ENCODE data around the gene VDR. TPM values are rescaled to one million over a fixed set of nuclear protein-coding genes. Genes with fewer than 3 reads are reported as not detected.

Gene VDR
- total RNA-seq, 4 donors from 2014 or later, result 75.1 to 193 (median 156) TPM

DNA sequence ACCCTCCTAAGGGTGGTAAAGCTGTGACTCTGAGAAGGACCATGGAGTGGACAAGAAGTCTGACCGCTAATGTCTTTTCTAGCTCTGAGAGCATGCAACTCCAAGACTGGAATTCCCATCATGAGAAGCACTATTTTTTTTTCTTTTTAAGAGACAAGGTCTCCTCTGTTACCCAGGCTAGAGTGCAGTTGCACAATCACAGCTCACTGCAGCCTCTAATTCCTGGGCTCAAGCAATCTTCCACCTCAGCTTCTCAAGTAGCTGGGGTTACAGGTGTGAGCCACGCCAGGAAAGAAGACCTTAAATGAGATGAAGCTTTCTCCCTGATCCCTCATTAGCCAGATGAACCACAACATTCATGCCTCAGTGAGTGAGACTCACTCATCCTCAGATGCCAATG, 19.2 kb downstream of the VDR start:
- DNase-seq, result peak in 1 of 3 donors; percentile 42
- H3K27me3 ChIP-seq, result no peaks in the 10 kb centered on the region
- TF ChIP-seq, protein P1, sequence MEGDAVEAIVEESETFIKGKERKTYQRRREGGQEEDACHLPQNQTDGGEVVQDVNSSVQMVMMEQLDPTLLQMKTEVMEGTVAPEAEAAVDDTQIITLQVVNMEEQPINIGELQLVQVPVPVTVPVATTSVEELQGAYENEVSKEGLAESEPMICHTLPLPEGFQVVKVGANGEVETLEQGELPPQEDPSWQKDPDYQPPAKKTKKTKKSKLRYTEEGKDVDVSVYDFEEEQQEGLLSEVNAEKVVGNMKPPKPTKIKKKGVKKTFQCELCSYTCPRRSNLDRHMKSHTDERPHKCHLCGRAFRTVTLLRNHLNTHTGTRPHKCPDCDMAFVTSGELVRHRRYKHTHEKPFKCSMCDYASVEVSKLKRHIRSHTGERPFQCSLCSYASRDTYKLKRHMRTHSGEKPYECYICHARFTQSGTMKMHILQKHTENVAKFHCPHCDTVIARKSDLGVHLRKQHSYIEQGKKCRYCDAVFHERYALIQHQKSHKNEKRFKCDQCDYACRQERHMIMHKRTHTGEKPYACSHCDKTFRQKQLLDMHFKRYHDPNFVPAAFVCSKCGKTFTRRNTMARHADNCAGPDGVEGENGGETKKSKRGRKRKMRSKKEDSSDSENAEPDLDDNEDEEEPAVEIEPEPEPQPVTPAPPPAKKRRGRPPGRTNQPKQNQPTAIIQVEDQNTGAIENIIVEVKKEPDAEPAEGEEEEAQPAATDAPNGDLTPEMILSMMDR (IDR thresholded peaks at IDR 0.05), result no peak
- no peak for TF ChIP-seq POLR2A (IDR thresholded peaks at IDR 0.05)
- no peak overlapping the region for H3K27ac ChIP-seq
- H3K9me3 ChIP-seq, result no peaks in the 10 kb centered on the region
- no peaks in the 10 kb centered on the region for H3K36me3 ChIP-seq
- H3K4me3 ChIP-seq, result no peak overlapping the region
- H3K4me1 ChIP-seq, result peaks cover 6 to 55% (median 15%) of the 10 kb centered on the region in 4 donors

DNA sequence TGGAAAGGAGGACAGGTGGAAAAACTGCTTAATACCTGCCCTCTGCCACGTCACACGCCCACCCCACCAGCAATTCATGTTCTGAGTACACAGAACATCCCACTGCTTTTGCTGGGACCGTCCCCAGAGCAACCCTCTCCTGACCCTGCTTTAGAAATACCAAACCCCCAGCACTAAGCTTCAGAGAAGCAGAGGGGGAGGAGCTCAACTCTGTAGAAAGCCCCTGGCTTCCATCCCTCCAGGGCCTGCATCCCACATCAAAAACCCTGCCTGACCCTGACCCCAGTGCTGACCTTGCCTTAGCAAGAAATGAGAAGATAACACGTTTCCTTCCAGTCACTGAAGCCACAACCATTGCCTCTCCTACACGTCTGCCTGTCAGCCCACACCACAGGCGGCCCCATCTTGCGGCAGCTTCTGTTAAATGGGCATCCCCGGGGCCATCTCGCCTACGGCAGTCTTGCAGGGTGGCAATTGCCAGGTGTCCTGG, 19.7 kb downstream of the VDR start:
- Histone ChIP-seq H3K27ac (peak overlapping the region in 2 of 4 donors; percentile 31 to 91), H3K36me3 (peaks cover 0 to 3% (median 0%) of the 10 kb centered on the region in 3 donors), H3K9me3 (no peaks in the 10 kb centered on the region), H3K4me1 (peaks cover 6 to 55% (median 15%) of the 10 kb centered on the region in 4 donors), H3K4me3 (no peak overlapping the region), H3K27me3 (no peaks in the 10 kb centered on the region)
- peak in 1 of 3 donors; percentile 44 for DNase-seq
- TF ChIP-seq POLR2A (IDR thresholded peaks at IDR 0.05), result no peak
- TF ChIP-seq, protein P1 (IDR thresholded peaks at IDR 0.05), result no peak

DNA sequence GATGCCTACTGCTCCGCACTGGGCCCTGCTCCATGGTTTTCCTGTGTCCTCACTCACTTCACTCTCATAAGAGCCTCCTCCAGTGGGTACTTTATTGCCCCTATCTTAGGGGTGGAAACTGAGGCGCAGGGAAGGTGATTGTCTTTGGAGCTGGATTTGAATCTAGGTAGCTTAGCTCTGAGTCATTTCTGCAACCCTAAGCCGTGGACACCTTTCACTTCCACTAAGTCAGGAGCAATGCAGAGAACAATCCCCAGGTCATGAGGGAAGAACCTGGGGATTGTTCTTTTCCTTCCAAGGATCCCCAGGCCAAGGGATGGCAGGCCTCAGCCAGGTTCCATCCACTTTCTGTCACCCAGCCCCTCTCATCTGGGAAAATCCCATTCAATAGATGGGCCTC, 20.3 kb downstream of the VDR start:
- Histone ChIP-seq H3K36me3 (peaks cover 0 to 8% (median 0%) of the 10 kb centered on the region in 3 donors), H3K27ac (peak overlapping the region in 3 of 4 donors; percentile 31 to 91 (median 78)), H3K27me3 (no peaks in the 10 kb centered on the region), H3K4me1 (peaks cover 6 to 51% (median 15%) of the 10 kb centered on the region in 4 donors), H3K9me3 (no peaks in the 10 kb centered on the region), H3K4me3 (no peak overlapping the region)
- no peak for TF ChIP-seq POLR2A (IDR thresholded peaks at IDR 0.05)
- TF ChIP-seq, protein P1 (IDR thresholded peaks at IDR 0.05), result no peak
- peak in 1 of 3 donors; percentile 15 for DNase-seq

DNA sequence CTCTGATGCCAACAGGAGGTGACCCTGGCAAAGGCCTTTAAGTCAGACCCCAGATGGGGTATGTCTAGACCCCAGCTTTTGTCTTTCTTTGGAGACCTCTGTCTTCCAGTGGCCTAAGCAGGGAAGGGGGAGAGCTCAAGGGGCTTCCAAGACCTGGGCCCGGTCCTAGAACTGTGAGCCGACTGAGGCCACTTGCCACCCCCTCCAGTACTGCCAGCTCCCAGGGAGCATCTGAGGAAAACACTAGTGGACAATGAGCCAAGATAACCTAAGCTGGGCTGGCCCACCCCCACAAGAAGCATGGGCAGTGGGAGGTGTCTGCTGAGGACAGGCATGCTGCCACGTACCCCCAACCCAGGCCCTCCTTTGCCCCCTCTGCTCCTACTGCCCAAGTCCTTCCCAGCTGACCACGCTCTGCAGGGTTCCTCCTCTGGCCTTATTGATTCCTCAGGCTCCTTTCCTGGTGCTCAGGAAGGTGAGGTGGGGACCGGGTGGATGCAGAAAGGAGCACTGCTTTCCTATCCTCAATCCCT, 21.1 kb downstream of the VDR start:
- Histone ChIP-seq H3K4me3 (peak overlapping the region in 1 of 4 donors; percentile 32), H3K9me3 (no peaks in the 10 kb centered on the region), H3K27ac (peak overlapping the region; percentile 14 to 91 (median 74)), H3K4me1 (peaks cover 6 to 50% (median 15%) of the 10 kb centered on the region in 4 donors), H3K36me3 (peaks cover 0 to 15% (median 0%) of the 10 kb centered on the region in 3 donors), H3K27me3 (no peaks in the 10 kb centered on the region)
- TF ChIP-seq POLR2A (IDR thresholded peaks at IDR 0.05), result no peak
- TF ChIP-seq, protein P1 (IDR thresholded peaks at IDR 0.05), result no peak
- peak in 1 of 3 donors; percentile 45 for DNase-seq

DNA sequence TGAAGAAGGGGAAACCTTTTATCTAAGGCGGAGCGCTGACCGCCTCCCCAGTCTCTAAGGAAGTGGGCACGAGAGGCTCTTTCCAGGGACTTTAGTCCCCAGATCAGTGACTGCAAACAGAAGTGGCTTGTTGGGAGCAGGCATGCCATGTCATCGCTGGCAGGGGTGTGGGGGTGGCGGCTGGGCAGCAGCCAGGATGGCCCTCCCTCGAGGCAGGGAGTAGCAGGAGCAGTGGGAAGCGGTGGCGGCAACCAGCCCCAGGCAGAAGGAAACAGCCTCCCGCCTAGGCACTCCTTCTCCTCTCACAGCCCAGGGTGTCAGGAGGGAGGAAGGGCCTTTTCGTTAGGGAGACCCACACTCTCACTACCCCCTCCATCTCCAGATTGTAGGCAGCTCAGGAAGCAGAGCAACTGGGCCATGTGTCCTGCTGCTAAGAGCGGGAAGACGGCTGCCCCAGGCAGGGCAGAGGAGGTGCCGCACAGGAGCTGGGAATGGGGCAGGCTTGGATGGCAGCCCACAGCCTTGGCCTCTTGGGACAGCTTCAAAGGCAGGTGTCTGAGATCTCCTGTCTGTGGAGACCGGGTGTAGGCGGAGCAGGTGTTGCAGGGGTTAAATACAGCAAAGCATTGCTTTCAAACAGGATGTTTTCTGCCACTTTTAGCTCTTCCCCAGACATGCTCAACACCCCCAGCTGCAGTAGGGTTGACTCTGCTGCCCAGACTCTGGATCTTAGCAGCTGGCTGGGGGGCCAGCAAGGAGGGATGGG, 21.8 kb downstream of the VDR start:
- Histone ChIP-seq H3K27ac (peak overlapping the region; percentile 14 to 91 (median 74)), H3K4me3 (peak overlapping the region; percentile 11 to 32 (median 30)), H3K9me3 (no peaks in the 10 kb centered on the region), H3K4me1 (peaks cover 6 to 50% (median 15%) of the 10 kb centered on the region in 4 donors), H3K36me3 (peaks cover 0 to 23% (median 0%) of the 10 kb centered on the region in 3 donors), H3K27me3 (no peaks in the 10 kb centered on the region)
- TF ChIP-seq POLR2A (IDR thresholded peaks at IDR 0.05), result peak in 1 of 2 donors; percentile 29
- TF ChIP-seq, protein P1 (IDR thresholded peaks at IDR 0.05), result no peak
- DNase-seq, result peak in 2 of 3 donors; percentile 83 to 88
